GM12865 (cell line): Measurements from ENCODE around the gene FAAP24.
"Not testable (repeated sequence)": the region's sequence is repeated elsewhere in the genome, so short reads cannot be mapped to it uniquely, and the experiment has no call there.

ENCODE experiments used
- DNase-seq: peaks from one replicate; pipeline ENCODE4 v3.0.0; 2010; ENCODE audit warnings: low read depth
- H3K4me3 ChIP-seq: 2 replicates; pipeline ENCODE4 v1.5.1; 2011; ENCODE audit warnings: mild to moderate bottlenecking, low read depth, low read length, control low read depth
- CTCF ChIP-seq: IDR thresholded peaks from 2 replicates; pipeline ENCODE4 v1.5.1; 2011; ENCODE audit warnings: low read length, control low read depth, low read depth, inconsistent platforms; ENCODE audit not compliant: insufficient read depth; ENCODE audit errors: missing control alignments

FAAP24 gene

GRCh38 chr19:33000510-33000909, 28.5 kb downstream of the FAAP24 start:
- no peak for TF ChIP-seq CTCF
- no peak for DNase-seq
- no peak overlapping the region for H3K4me3 ChIP-seq

GRCh38 chr19:33000910-33001309, 28.9 kb downstream of the FAAP24 start:
- no peak for TF ChIP-seq CTCF
- no peak overlapping the region for H3K4me3 ChIP-seq
- DNase-seq: no peak

GRCh38 chr19:33002126-33002865, 30.3 kb downstream of the FAAP24 start:
- DNase-seq, H3K4me3 ChIP-seq: not testable (repeated sequence)

GRCh38 chr19:33003424-33004024, 31.5 kb downstream of the FAAP24 start:
- not testable (repeated sequence) for DNase-seq, H3K4me3 ChIP-seq

GRCh38 chr19:33005440-33005839, 33.4 kb downstream of the FAAP24 start:
- no peak for TF ChIP-seq CTCF
- no peak for DNase-seq

GRCh38 chr19:33008738-33009137, 36.7 kb downstream of the FAAP24 start:
- TF ChIP-seq CTCF: no peak
- DNase-seq: no peak
- H3K4me3 ChIP-seq: no peak overlapping the region

More at GRCh38 chr19:33005440-33005839, 33.4 kb downstream of the FAAP24 start:
- H3K4me3 ChIP-seq: no peak overlapping the region

GRCh38 chr19:33010891-33011290, 38.8 kb downstream of the FAAP24 start:
- not testable (repeated sequence) for H3K4me3 ChIP-seq

GRCh38 chr19:33022472-33023116, 50.6 kb downstream of the FAAP24 start:
- no peak overlapping the region for H3K4me3 ChIP-seq
- no peak for TF ChIP-seq CTCF

More at GRCh38 chr19:33010891-33011290, 38.8 kb downstream of the FAAP24 start:
- not testable (repeated sequence) for DNase-seq

More at GRCh38 chr19:33022472-33023116, 50.6 kb downstream of the FAAP24 start:
- DNase-seq: no peak
